Esophagus muscularis mucosa (tissue), 4 donors: ENCODE results near the gene SPSB4. TPM values are rescaled to one million over a fixed set of nuclear protein-coding genes. Genes with fewer than 3 reads are reported as not detected.

Source experiments
- DNase-seq: peaks from one replicate; pipeline ENCODE4 v3.0.0-alpha.2; 2017; ENCODE audit errors: extremely low spot score
- H3K27ac ChIP-seq, 4 donors: fragments of 200-600 bp; sonication (generic); replicated peaks in 1 of 4; 1 replicate in 3 of 4; 2 replicates in 1 of 4; pipeline ENCODE4 v1.5.1; 2016 to 2019; ENCODE audit warnings: mild to moderate bottlenecking in 1 of 4
- H3K27me3 ChIP-seq, 4 donors: fragments of 200-600 bp; sonication (generic); one replicate each; pipeline versions ENCODE4 v1.5.1 to v1.6.0; 2016 to 2019
- H3K36me3 ChIP-seq, 4 donors: fragments of 200-600 bp; sonication (generic); one replicate each; pipeline ENCODE4 v1.5.1; 2016 to 2019
- H3K4me1 ChIP-seq, 4 donors: fragments of 200-600 bp; sonication (generic); one replicate each; pipeline ENCODE4 v1.5.1; 2016 to 2019
- H3K4me3 ChIP-seq, 4 donors: fragments of 200-600 bp; sonication (generic); 1 replicate in 2 of 4; 2 replicates in 2 of 4; pipeline ENCODE4 v1.5.1; 2016 to 2019; ENCODE audit warnings: mild to moderate bottlenecking in 4 of 4, moderate library complexity in 1 of 4
- H3K9me3 ChIP-seq, 4 donors: fragments of 200-600 bp; sonication (generic); 1 replicate in 3 of 4; 2 replicates in 1 of 4; pipeline ENCODE4 v1.5.1; 2016 to 2019
- EP300 ChIP-seq: sonication (generic); formaldehyde crosslinking; IDR thresholded peaks from one replicate; pipeline ENCODE4 v1.6.1; 2017; ENCODE audit warnings: antibody characterized with exemption
- POLR2A ChIP-seq: fragments of 450-650 bp; IDR thresholded peaks from one replicate; pipeline ENCODE4 v1.6.1; 2017; ENCODE audit warnings: antibody characterized with exemption, moderate library complexity, mild to moderate bottlenecking, low read depth
- POLR2AphosphoS5 ChIP-seq, 2 donors: sonication (generic); formaldehyde crosslinking; IDR thresholded peaks; one replicate each; pipeline ENCODE4 v1.6.1; 2017; ENCODE audit warnings: antibody characterized with exemption in 2 of 2
- WGBS: methylation state at CpG from one replicate; pipeline ENCODE4 v1.1.5; 2018; 5-methylcytosine and 5-hydroxymethylcytosine counted together
- intact Hi-C: fragments of 100-400 bp; cut with DNase I; formaldehyde crosslinking; loops from one replicate; pipeline ENCODE4 v1.15.1; 2023
- total RNA-seq, 4 donors: library from RNA; depleted of rRNA; stranded (reverse); fragments of >200 nt; gene quantifications; one replicate each; pipeline versions ENCODE4 v1.1.0 to v1.2.1, GENCODE V29; 2016
- TF ChIP-seq, protein P1 (sequence below), 3 experiments: fragments of 200-600 bp in 2 of 3; fragments of 450-650 bp in 1 of 3; sonication (generic) in 2 of 3; IDR thresholded peaks; one replicate each; pipeline ENCODE4 v1.5.1; 2017 to 2019; ENCODE audit warnings: antibody characterized with exemption in 3 of 3, mild to moderate bottlenecking in 2 of 3, moderate library complexity in 1 of 3

SPSB4 gene
- total RNA-seq, 4 donors from 2014 or later: 0.50 to 5.4 (median 1.8) TPM

DNA sequence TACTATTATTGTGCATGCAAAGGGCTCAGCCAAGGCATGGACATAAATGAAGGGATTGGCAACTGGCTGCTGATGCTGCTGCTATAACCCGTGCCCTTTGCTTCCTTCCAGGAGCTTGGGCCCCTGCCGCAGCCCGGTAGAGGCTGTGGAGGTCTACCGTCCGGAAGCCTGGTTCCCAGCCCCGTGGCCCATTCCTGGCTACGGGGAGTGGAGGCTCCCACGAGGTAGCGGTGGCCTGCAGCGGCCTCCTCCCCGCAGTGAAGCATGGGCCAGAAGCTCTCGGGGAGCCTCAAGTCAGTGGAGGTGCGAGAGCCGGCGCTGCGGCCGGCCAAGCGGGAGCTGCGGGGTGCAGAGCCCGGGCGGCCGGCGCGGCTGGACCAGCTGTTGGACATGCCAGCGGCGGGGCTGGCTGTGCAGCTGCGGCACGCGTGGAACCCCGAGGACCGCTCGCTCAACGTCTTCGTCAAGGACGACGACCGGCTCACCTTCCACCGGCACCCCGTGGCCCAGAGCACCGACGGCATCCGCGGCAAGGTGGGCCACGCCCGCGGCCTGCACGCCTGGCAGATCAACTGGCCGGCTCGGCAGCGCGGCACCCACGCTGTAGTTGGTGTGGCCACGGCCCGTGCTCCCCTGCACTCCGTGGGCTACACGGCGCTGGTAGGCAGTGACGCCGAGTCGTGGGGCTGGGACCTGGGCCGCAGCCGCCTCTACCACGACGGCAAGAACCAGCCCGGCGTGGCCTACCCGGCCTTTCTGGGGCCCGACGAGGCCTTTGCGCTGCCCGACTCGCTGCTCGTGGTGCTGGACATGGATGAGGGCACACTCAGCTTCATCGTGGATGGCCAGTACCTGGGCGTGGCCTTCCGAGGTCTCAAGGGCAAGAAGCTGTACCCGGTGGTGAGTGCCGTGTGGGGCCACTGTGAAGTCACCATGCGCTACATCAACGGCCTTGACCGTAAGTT is 15.0 kb downstream of the SPSB4 start:
- no peak overlapping the region for H3K27ac ChIP-seq
- no peaks in the 10 kb centered on the region for H3K9me3 ChIP-seq
- peaks cover 0 to 4% (median 0%) of the 10 kb centered on the region in 4 donors for H3K4me1 ChIP-seq
- WGBS: 97% methylated on average over 22 of the region's 81 CpGs
- TF ChIP-seq POLR2A (no peak), POLR2AphosphoS5 (IDR thresholded peaks at IDR 0.05) (no peak), EP300 (no peak)
- TF ChIP-seq, protein P1, sequence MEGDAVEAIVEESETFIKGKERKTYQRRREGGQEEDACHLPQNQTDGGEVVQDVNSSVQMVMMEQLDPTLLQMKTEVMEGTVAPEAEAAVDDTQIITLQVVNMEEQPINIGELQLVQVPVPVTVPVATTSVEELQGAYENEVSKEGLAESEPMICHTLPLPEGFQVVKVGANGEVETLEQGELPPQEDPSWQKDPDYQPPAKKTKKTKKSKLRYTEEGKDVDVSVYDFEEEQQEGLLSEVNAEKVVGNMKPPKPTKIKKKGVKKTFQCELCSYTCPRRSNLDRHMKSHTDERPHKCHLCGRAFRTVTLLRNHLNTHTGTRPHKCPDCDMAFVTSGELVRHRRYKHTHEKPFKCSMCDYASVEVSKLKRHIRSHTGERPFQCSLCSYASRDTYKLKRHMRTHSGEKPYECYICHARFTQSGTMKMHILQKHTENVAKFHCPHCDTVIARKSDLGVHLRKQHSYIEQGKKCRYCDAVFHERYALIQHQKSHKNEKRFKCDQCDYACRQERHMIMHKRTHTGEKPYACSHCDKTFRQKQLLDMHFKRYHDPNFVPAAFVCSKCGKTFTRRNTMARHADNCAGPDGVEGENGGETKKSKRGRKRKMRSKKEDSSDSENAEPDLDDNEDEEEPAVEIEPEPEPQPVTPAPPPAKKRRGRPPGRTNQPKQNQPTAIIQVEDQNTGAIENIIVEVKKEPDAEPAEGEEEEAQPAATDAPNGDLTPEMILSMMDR (IDR thresholded peaks at IDR 0.05): no peak
- intact Hi-C loops: no loop called here
- no peaks in the 10 kb centered on the region for H3K36me3 ChIP-seq
- DNase-seq: no peak
- no peak overlapping the region for H3K4me3 ChIP-seq
- no peaks in the 10 kb centered on the region for H3K27me3 ChIP-seq

DNA sequence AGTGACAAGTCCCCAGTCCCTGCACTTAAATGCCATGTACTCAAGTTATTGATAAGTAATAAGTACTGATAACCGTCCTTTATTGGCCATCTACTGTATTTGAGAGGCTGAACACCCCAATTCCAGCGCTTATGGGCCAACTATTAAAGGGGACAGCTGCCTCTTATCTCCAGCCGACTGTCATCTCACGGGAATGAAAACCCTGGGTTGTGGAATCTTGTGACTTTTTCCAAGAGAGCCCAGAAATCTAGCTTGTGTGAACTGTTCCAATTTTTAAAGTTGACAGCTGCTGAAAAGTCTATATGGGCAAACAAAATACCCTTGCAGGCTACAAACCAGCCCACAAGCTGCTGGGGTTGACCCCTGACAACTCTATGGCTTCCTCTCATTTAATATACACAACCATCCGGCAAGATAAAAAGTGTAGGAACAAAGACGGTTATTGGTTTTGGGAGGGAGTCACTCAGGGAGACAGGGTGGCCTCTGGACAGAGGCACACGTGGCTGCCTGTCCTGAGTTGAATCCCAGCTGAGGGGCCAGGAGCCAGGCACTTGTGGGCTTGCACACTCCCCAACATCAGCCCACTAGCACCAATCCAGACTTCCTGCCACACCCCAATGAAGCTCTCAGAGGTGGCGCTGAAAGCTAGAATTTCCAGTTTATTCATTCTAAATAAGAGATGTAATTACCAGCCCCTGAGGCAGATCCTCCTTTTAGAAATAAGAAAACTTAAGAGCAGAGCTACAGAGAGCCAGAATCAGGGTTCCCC is 16.2 kb downstream of the SPSB4 start:
- Histone ChIP-seq H3K9me3 (no peaks in the 10 kb centered on the region), H3K27ac (no peak overlapping the region), H3K27me3 (no peaks in the 10 kb centered on the region), H3K4me1 (peaks cover 0 to 4% (median 0%) of the 10 kb centered on the region in 4 donors), H3K4me3 (no peak overlapping the region), H3K36me3 (no peaks in the 10 kb centered on the region)
- TF ChIP-seq, protein P1 (IDR thresholded peaks at IDR 0.05): no peak
- TF ChIP-seq EP300: no peak
- TF ChIP-seq POLR2AphosphoS5 (IDR thresholded peaks at IDR 0.05): no peak
- no peak for TF ChIP-seq POLR2A
- DNase-seq: no peak
- intact Hi-C loops: no loop called here
- 84% methylated on average over 8 of the region's 8 CpGs for WGBS

DNA sequence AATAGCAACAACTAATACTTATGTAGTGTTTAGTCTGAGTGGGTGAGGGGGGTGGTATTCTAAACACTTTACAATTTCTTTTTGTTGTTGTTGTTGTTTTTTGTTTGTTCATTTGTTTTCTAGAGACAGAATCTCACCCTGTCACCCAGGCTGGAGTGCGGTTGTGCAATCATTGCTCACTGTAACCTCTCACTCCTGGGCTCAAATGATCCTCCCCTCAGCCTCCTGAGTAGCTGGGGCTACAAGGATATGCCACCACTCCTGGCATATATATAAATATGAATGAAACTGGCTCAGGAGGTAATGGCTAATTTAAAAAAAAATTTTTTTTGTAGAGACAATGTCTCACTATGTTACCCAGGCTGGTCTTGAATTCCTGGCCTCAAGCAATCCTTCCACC is 19.1 kb downstream of the SPSB4 start:
- 90% methylated on average over 1 of the region's 1 CpG for WGBS

DNA sequence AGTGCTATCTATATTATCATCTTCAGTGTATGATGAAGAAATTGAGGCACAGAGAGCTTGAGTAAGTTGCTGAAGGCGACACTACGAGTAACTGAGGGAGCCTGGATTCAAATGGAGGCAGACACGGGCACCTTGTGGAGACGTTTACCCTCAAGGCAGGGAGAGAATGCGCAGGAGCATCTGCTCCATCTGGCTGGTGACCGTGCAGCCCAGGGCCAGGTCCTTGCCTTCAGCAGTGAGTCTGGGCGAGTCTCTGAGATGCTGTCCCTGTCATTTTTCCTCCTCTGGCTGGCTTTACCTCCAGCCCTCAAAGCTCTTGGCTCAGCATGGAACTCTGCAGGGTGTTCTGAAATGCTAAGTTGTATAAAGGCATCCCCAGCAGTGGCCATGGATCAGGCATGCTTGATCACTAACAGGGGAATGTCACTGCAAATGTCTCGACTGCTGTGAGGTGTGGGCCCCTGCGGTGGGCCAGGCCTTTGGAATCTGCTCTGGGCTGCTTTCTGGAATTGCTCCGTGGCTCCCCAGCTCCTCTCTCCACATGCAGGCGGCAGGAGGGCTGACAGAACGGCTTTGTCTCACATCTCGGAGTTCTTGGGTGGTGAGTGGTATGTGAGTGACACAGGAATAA is 19.7 kb downstream of the SPSB4 start:
- Histone ChIP-seq H3K9me3 (no peaks in the 10 kb centered on the region), H3K27me3 (no peaks in the 10 kb centered on the region), H3K27ac (no peak overlapping the region), H3K36me3 (no peaks in the 10 kb centered on the region), H3K4me3 (no peak overlapping the region), H3K4me1 (peaks cover under 1 to 4% (median 2%) of the 10 kb centered on the region in 4 donors)
- TF ChIP-seq, protein P1 (IDR thresholded peaks at IDR 0.05): no peak
- TF ChIP-seq EP300: no peak
- TF ChIP-seq POLR2AphosphoS5 (IDR thresholded peaks at IDR 0.05): no peak
- TF ChIP-seq POLR2A: no peak
- WGBS: 81% methylated on average over 10 of the region's 13 CpGs
- intact Hi-C loops: no loop called here
- no peak for DNase-seq

More for the DNA sequence above, 19.1 kb downstream of the SPSB4 start:
- TF ChIP-seq POLR2AphosphoS5 (IDR thresholded peaks at IDR 0.05) (no peak), POLR2A (no peak), EP300 (no peak)
- TF ChIP-seq, protein P1 (IDR thresholded peaks at IDR 0.05): no peak
- H3K27ac ChIP-seq: no peak overlapping the region
- DNase-seq: no peak
- H3K27me3 ChIP-seq: no peaks in the 10 kb centered on the region
- no peaks in the 10 kb centered on the region for H3K9me3 ChIP-seq
- H3K4me3 ChIP-seq: no peak overlapping the region
- H3K4me1 ChIP-seq: no peaks in the 10 kb centered on the region
- H3K36me3 ChIP-seq: no peaks in the 10 kb centered on the region
- intact Hi-C loops: no loop called here
